C4-2B (cell line): ENCODE measurements around the gene IL1R1.

Source experiments
- CTCF ChIP-seq: fragments of 450-650 bp; conservative IDR thresholded peaks from 2 replicates; pipeline ENCODE4 v1.5.1; 2017; ENCODE audit warnings: mild to moderate bottlenecking
- ZFX ChIP-seq: fragments of 450-650 bp; IDR thresholded peaks from 2 replicates; pipeline ENCODE4 v1.6.1; 2017

GRCh38 chr2:102103284-102103683 is 39.3 kb upstream of the IL1R1 start:
- TF ChIP-seq CTCF, result no peak
- TF ChIP-seq ZFX, result no peak
